ENCODE data around the gene BEST3.

GRCh38 chr12:69613351-69613750 lies 85.8 kb downstream of the BEST3 start:
- no peak for TF ChIP-seq EZH2 (IDR thresholded peaks at IDR 0.05; ENCODE audit: low read depth, unreplicated experiment)
- TF ChIP-seq POLR2AphosphoS5 (IDR thresholded peaks at IDR 0.05; ENCODE audit: low read depth) = no peak

All from GM23338 (cell line).